ENCODE data around the gene TIMM10B.

GRCh38 chr11:6474413-6474792 is 6.9 kb upstream of the TIMM10B start:
- TF ChIP-seq CTCF (IDR thresholded peaks at IDR 0.05) (no peak), POLR2A (IDR thresholded peaks at IDR 0.05) (no peak), EP300 (IDR thresholded peaks at IDR 0.05) (no peak)
